ENCODE results near the gene SYNGR2. TPM values are rescaled to one million over a fixed set of nuclear protein-coding genes. Genes with fewer than 3 reads are reported as not detected.

SYNGR2 gene
- total and polyA plus RNA-seq, 2 of the 8 experiments (the other 6 are each of a cell fraction or from before 2014, with no cell fraction given) = 50.0 to 139 TPM

GRCh38 chr17:78134899-78135385, 33.4 kb upstream of the SYNGR2 start (continued):
- TF ChIP-seq HDAC2 (IDR thresholded peaks at IDR 0.05; ENCODE audit: borderline replicate concordance in 1 of 2, low read depth in 2 of 2, low read length in 2 of 2) (no peak), CHD2 (IDR thresholded peaks at IDR 0.05; ENCODE audit: low read length) (no peak), TAF1 (IDR thresholded peaks at IDR 0.05; ENCODE audit: low read depth, low read length) (no peak), TBP (IDR thresholded peaks at IDR 0.05; ENCODE audit: low read depth, low read length) (no peak), RXRA (IDR thresholded peaks at IDR 0.05; ENCODE audit: insufficient read depth, low read depth, low read length) (no peak), SP1 (IDR thresholded peaks at IDR 0.05; ENCODE audit: low read depth, low read length) (no peak), JUN (IDR thresholded peaks at IDR 0.05; ENCODE audit: low read depth, low read length) (no peak)

Data from H1 (cell line).